PFSK-1 (cell line): ENCODE data around the gene TSPAN14.

ENCODE experiments used
- FOXP2 ChIP-seq: optimal IDR thresholded peaks from 2 replicates; pipeline ENCODE3; 2011; ENCODE audit warnings: borderline replicate concordance, control low read depth, inconsistent platforms; ENCODE audit not compliant: insufficient read depth; ENCODE audit errors: extremely low read length, extremely low read depth
- POLR2AphosphoS5 ChIP-seq: IDR thresholded peaks from 2 replicates; pipeline ENCODE4 v1.6.1; 2012; ENCODE audit warnings: low read depth, mild to moderate bottlenecking, control low read depth, low read length, moderate library complexity
- REST ChIP-seq, 2 experiments: IDR thresholded peaks; 2 replicates each; pipeline versions ENCODE4 v1.6.1 to v1.8.0; 2011 to 2012; ENCODE audit warnings: low read depth in 2 of 2, low read length in 2 of 2, control low read depth in 1 of 2, inconsistent platforms in 1 of 2, mild to moderate bottlenecking in 1 of 2, moderate library complexity in 1 of 2; ENCODE audit not compliant: insufficient read depth in 1 of 2
- SIN3A ChIP-seq: IDR thresholded peaks from 2 replicates; pipeline ENCODE4 v1.6.1; 2012; ENCODE audit warnings: mild to moderate bottlenecking, low read length, moderate library complexity, borderline replicate concordance; ENCODE audit not compliant: insufficient read depth
- TAF1 ChIP-seq: IDR thresholded peaks from 2 replicates; pipeline ENCODE4 v1.6.1; 2012; ENCODE audit warnings: low read length, control low read depth, borderline replicate concordance; ENCODE audit not compliant: insufficient read depth

The TSPAN14 gene

GRCh38 chr10:80407812-80408241, 46.3 kb upstream of the TSPAN14 start:
- TF ChIP-seq TAF1 (no peak), SIN3A (no peak), FOXP2 (no peak), REST (IDR thresholded peaks at IDR 0.05; ENCODE audit: insufficient read depth in 1 of 2, low read depth in 2 of 2, low read length in 2 of 2) (no peak), POLR2AphosphoS5 (no peak)

DNA sequence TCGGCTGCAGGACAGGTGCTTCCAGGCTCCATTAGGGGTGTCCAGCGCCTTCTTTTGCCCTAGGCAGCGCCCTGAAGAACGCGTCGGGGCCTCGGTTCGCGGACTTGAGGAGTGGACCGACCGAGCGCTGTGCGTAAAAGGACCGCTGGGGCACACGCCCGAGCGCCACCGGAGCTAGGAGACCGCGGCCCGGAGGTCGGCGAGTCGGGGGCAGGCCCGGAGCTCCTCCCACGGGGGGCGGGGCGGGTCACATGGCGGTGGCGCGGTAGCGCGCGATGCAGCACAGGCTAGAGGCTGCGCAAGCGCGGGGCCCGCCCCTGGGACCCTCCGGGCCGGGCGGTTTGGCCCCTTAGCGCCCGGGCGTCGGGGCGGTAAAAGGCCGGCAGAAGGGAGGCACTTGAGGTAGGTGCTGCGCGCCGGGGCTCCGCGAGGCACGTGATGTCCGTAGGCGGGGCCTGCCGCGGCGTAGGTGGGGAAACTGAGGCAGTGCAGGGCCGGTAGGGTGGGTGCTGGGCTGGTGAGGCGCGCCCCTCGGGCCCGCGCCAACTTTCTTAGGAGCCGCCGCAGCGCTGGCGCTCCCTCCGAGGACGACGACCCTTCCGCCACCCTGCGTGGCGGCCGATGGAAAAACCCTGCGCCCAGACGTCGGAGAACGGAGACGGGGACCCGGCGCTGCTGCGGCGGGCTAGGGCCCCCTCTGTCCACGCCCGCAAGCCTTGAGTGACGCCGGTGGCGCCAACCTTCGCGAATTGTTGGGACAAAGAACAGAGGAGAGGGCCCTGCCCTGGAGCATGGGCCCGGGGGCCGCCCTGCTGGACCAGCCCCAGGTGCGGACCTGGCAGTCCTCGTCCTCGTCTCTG, 45.6 kb upstream of the TSPAN14 start, which contains the start of gene PRXL2A:
Gene PRXL2A (plus strand): TSS at position 310 of the 860 bp plus-strand sequence. CDS start 11,917 bp downstream, outside the sequence.
- TF ChIP-seq POLR2AphosphoS5 (no peak), REST (IDR thresholded peaks at IDR 0.05; ENCODE audit: insufficient read depth in 1 of 2, low read depth in 2 of 2, low read length in 2 of 2) (no peak), TAF1 (no peak)

- no peak for TF ChIP-seq FOXP2
- TF ChIP-seq POLR2AphosphoS5, result no peak
- TF ChIP-seq TAF1, result no peak
- no peak for TF ChIP-seq REST (IDR thresholded peaks at IDR 0.05; ENCODE audit: insufficient read depth in 1 of 2, low read depth in 2 of 2, low read length in 2 of 2)
- TF ChIP-seq SIN3A, result no peak
These were observed 45.0 kb upstream of the TSPAN14 start for GRCh38 chr10:80409121-80409520.

DNA sequence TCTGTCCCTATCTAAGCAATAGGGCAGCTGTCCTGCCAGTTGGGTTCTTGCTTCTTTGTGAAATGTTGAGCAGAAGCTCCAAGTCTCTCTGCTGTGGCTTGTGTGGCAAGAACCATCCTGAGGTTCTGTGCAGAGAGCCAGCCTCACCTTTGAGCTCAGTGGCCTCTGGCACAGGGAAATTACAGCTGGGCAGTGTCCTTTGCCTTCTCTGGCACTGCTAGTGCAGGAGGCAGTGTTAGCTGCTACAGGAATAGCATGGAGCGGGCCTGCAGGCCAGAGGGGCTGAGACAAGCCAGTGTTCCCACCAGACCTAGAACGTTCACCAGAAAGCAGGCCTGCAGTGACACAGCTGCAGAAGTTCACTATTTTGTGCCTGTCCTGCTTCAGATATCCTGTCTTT, 44.0 kb upstream of the TSPAN14 start:
- TF ChIP-seq FOXP2 (no peak), SIN3A (no peak), POLR2AphosphoS5 (no peak), REST (IDR thresholded peaks at IDR 0.05; ENCODE audit: insufficient read depth in 1 of 2, low read depth in 2 of 2, low read length in 2 of 2) (no peak), TAF1 (no peak)

- TF ChIP-seq POLR2AphosphoS5 (no peak), REST (IDR thresholded peaks at IDR 0.05; ENCODE audit: insufficient read depth in 1 of 2, low read depth in 2 of 2, low read length in 2 of 2) (no peak), TAF1 (no peak), SIN3A (no peak), FOXP2 (no peak)
These were observed 43.4 kb upstream of the TSPAN14 start for GRCh38 chr10:80410578-80411145.
